ENCODE data around the gene TEKT5.
"Not testable (repeated sequence)": the region's sequence is repeated elsewhere in the genome, so short reads cannot be mapped to it uniquely, and the experiment has no call there.

The TEKT5 gene

DNA sequence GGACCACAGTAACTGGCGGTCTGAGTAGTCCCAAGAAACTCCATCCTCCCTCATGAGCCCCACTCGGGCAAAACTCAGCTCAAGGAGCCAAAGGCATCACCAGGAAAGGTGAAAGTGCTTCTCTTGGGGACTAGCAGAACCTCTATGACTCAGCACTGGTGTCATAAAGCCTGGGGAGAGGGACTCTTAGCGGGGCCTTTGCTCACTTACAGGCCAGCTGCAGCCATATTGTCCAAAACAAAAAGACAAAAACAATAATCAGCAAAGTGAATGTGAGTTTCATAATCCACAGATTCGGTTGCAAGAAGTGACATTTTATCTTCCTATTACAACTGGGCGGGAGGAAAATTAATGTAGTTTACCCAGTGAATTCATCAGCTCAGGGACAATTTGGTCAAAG lies at the start of gene TEKT5:
Gene TEKT5, minus strand, starts transcription at position 101 of the 400 bp plus-strand sequence. Its CDS starts 57 bp downstream, at position 44.
- no peak for DNase-seq

GRCh38 chr16:10743610-10744369 lies 49.1 kb upstream of the TEKT5 start, which contains the start of gene NUBP1:
Gene NUBP1 (plus strand): TSS chr16:10743842. CDS start chr16:10743864, 22 bp downstream.
- peak; percentile 92 for DNase-seq

- no peak for DNase-seq
These were observed 48.5 kb upstream of the TEKT5 start for GRCh38 chr16:10743227-10743609.

- DNase-seq: no peak
These were observed 47.1 kb upstream of the TEKT5 start for GRCh38 chr16:10741844-10742243.

- DNase-seq: not testable (repeated sequence)
These were observed 46.5 kb upstream of the TEKT5 start for GRCh38 chr16:10741249-10741648.

GRCh38 chr16:10740845-10741208 lies 46.1 kb upstream of the TEKT5 start:
- no peak for DNase-seq

- DNase-seq: no peak
These were observed 45.5 kb upstream of the TEKT5 start for GRCh38 chr16:10740000-10740844.

DNA sequence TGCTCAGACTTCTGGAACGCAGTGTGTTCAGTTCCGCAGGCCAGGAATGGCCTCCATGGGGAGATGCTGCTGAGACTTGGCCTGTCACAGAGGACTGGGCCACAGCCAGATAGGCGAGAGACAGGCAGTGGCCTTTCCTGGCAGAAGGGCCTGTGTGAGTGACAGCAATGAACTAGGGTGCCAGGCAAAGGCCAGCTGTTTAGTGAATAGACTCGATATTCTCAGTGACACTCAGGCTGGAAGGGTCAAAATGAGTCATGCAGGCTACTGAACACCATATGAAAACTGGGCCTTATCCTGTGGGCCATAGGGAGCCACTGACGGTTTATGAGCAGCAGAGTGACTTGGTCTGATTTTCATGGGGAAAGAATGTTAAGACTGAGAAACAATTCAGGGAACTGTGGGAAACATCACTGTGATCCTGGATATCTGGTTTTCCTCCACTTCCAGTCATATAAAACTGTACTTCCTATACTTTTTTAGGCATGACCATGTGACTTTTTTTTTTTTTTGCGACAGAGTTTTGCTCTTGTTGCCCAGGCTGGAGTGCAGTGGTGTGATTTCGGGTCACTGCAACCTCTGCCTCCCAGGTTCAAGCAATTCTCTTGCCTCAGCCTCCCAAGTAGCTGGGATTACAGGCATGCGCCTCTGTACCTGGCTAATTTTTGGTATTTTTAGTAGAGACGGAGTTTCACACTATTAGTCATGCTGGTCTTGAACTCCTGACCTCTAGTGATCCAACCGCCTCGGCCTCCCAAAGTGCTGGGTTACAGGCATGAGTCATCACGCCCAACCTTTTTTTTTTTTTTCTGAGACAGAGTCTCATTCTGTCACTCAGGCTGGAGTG lies 43.7 kb upstream of the TEKT5 start:
- DNase-seq: no peak

- DNase-seq: peak; percentile 65
These were observed 42.4 kb upstream of the TEKT5 start for GRCh38 chr16:10737068-10737625.

- DNase-seq: no peak
These were observed 37.1 kb upstream of the TEKT5 start for GRCh38 chr16:10731790-10732189.

DNA sequence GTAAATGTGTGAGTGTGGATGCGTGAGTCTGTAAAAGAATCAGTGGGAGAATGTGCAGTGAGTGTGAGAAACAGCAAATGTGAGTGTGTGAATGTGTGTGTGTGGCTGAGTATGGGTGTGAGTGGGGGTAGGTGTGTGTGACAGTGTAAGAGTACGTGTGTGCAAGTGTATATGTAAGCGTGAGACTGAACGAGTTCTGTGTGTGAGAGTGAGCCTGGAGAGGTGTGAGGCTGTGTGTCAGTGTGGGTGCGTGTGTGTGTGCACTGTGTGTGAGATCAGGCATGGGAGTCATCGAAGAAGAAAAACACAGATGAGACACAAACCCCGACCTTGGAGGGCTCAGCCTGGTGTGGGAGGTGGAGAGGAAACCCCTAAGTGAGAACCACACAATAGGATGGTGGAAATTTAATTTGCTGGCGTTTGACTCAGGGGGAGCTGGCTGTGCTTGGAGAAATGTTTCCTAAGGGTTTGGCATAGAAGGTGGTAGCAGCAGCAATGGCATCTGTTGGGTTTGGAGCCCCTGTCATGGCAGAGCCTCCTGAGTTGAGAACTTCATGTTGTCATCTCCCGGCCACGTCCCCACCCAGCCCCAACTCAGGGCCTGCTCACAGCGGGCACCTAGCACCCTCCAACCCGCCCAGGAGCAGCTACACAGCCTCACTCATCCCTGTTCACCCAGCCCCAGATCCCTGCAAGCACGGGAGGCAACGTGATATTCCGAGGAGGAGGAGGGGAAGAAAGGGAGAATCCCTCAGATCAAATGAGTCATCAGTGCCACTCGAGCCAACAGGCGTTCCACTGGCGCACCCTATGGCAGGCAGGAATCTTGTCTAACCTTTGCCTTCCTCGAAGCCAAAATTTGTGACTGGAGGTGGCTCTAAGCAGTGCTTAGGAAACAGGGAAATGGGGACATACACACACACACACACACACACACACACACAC lies 34.6 kb upstream of the TEKT5 start:
- no peak for DNase-seq

GRCh38 chr16:10728003-10728887 lies 33.5 kb upstream of the TEKT5 start:
- DNase-seq: no peak

DNA sequence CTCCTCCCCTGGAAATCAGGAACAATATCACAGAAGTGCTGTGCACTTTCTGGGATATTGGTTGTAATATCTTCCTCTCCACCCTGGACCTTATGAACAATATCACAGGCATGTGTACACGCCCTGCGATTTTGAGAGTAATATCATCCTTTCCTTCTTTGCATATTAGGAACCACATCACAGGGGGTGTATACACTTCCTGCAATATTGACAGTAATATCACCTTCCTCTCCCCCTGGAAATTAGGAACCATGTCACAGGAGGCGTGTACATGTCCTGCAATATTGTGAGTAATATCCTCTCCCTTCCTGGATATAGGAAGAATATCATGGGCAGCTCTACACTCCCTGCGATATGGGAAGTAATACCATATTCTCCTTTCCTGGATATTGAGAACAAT lies 14.2 kb upstream of the TEKT5 start:
- DNase-seq: no peak

GRCh38 chr16:10699756-10700155 lies 5.0 kb upstream of the TEKT5 start:
- no peak for DNase-seq

DNA sequence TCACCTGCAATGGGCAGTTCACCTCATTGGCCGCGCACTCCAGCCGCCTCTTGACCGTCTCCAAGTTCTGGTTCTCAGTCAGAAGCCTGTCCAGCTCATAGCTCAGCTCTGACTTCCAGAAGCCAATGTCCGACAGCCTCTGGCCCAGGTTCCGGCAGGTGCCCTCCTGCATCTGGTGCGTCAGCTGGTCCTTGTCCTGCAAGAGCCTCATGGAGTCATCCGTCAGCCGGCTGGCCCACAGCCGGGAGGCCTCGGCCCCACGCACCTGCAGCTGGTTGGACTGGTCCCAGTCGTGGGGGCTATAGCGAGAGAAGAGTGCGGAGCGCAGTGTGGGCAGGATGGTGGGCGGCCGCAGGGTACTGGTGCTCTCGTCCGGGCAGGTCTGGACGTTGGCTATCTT lies 424 bp downstream of the TEKT5 start:
- DNase-seq: no peak

GRCh38 chr16:10693889-10694288 lies 841 bp downstream of the TEKT5 start:
- no peak for DNase-seq

DNA sequence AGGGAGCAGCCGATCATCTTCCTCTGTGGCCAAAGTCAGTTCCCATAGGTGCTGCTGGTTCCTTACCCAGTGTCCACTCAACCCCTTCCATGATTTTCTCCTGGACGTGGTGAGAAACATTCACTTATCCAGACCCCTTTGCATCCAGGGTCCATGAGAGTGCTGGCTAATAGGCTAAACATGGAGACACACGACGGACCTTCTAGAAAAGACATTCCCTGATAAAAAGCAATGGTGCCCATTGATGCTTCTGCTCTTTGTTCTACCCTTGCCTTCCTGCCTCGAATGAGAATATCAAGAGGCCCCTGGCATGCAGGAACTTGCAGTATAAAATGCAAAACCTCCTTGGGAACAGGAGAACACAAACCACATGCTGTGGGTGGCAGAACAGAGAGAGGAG lies 2.3 kb downstream of the TEKT5 start:
- no peak for DNase-seq

DNA sequence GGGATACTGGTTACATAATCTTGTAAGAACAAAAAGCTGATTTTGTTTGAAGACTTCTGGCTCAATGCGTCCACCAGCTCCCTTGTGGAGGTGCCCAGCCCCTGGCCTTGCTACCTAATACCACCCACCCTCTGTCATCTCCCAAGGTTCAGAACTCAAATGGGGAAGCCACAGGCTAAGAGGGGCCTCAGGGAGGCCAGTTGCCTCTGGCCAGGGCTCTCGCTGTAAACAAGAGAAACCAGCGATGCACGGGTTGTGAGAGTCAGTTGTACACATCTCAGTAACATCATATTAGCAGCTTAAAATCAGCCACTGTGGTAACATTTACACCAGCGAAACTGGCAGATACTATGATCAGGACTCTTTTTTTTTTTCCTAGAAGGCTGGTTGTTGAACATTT lies 6.0 kb downstream of the TEKT5 start:
- DNase-seq: no peak

DNA sequence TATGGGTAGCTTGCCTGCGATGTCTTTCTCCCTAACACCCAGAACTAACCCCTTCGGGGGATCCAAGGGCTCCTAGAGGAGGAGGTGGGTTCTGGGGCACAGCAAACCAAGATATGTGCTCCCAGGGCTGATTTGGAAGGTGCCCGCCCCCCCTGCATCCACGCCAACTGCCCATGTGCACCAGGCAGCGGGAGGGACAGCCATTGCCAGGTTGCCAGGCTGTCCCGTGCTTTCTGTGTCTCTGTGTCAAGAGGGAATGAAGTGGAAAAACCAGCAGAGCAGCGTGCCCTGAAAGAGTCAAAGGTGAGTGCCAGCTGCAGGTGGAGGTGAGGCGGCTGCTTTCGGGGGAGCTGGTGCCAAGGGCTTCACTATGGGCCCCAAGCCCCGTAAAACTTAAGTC lies 6.4 kb downstream of the TEKT5 start:
- DNase-seq: no peak

DNA sequence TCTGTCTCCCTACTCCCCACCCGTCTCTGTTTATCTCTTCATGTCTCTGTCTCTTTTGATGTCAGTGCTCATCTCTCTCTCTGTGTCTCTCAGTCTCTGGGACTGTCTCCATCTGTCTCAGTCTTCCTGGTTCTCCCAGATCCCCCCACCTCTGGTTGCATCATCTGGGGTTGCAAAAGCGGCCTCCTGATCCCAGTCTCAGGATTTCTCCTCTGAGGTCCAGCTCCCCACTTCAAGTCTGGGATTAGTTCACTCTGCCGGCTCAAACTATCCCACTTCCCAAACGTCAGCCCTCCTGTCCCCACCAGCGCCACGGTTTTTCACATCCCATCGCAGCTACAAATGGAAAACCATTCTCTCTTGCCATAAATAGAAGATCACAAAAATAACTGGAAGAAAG lies 9.0 kb downstream of the TEKT5 start:
- DNase-seq: no peak

Measured in NCI-H1105 (cell line).